ENCODE data around the gene CDH2.

The CDH2 gene

GRCh38 chr18:28109781-28110560 lies 67.0 kb downstream of the CDH2 start:
- Histone ChIP-seq H2AFZ (ENCODE audit: low read depth, low read length, severe bottlenecking) (no peak overlapping the region), H3K27me3 (ENCODE audit: low read length) (no peaks in the 10 kb centered on the region), H3K27ac (ENCODE audit: low read depth, low read length) (no peak overlapping the region), H3K36me3 (ENCODE audit: low read length) (no peaks in the 10 kb centered on the region), H3K4me2 (ENCODE audit: low read depth, low read length, poor library complexity, severe bottlenecking) (no peak overlapping the region), H3K9me2 (replicated peaks; ENCODE audit: insufficient read depth, low read length) (no peaks in the 10 kb centered on the region), H3F3A (ENCODE audit: insufficient read depth) (no peaks in the 10 kb centered on the region), H3K4me3 (ENCODE audit: insufficient read depth, low read length, poor library complexity, severe bottlenecking) (no peak overlapping the region), H3K9me3 (ENCODE audit: insufficient read depth, low read length) (no peaks in the 10 kb centered on the region), H3K9ac (ENCODE audit: low read length) (no peak overlapping the region), H4K20me1 (ENCODE audit: low read depth, low read length) (no peaks in the 10 kb centered on the region), H3K79me2 (ENCODE audit: insufficient read depth, low read length) (no peaks in the 10 kb centered on the region)
- TF ChIP-seq CTCF (IDR thresholded peaks at IDR 0.05; ENCODE audit: insufficient read depth, low read length, poor library complexity, severe bottlenecking) (no peak), EZH2phosphoT487 (conservative IDR thresholded peaks at IDR 0.05; ENCODE audit: low read length) (no peak)

DNA sequence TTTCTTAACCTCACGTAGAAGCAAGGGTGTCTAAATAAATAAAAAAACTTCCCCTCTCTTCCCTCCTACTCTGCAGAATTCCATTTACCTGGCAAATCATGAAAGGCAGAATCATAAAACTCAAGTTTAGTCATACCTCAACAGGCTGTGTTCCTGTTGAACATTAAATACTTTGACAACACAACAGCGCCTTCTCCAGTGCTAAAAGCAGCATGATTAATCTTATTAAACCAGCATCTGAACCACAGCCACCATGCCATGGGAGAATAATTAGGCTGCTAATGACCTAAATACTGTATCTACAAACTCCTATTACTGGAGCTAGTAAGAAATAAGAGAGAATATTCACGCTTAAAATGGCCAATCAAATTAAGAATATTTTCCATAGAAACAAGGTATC lies 68.1 kb downstream of the CDH2 start:
- H3K9ac ChIP-seq (ENCODE audit: low read length): no peak overlapping the region
- no peaks in the 10 kb centered on the region for H3K27me3 ChIP-seq (ENCODE audit: low read length)
- H3K79me2 ChIP-seq (ENCODE audit: insufficient read depth, low read length): no peaks in the 10 kb centered on the region
- H3K4me2 ChIP-seq (ENCODE audit: low read depth, low read length, poor library complexity, severe bottlenecking): no peak overlapping the region
- H3K9me3 ChIP-seq (ENCODE audit: insufficient read depth, low read length): no peaks in the 10 kb centered on the region
- no peak overlapping the region for H2AFZ ChIP-seq (ENCODE audit: low read depth, low read length, severe bottlenecking)
- H3K36me3 ChIP-seq (ENCODE audit: low read length): no peaks in the 10 kb centered on the region
- H3K4me3 ChIP-seq (ENCODE audit: insufficient read depth, low read length, poor library complexity, severe bottlenecking): no peak overlapping the region
- no peaks in the 10 kb centered on the region for H4K20me1 ChIP-seq (ENCODE audit: low read depth, low read length)
- no peaks in the 10 kb centered on the region for H3K9me2 ChIP-seq (replicated peaks; ENCODE audit: insufficient read depth, low read length)
- H3F3A ChIP-seq (ENCODE audit: insufficient read depth): no peaks in the 10 kb centered on the region
- TF ChIP-seq CTCF (IDR thresholded peaks at IDR 0.05; ENCODE audit: insufficient read depth, low read length, poor library complexity, severe bottlenecking): no peak
- no peak for TF ChIP-seq EZH2phosphoT487 (conservative IDR thresholded peaks at IDR 0.05; ENCODE audit: low read length)
- no peak overlapping the region for H3K27ac ChIP-seq (ENCODE audit: low read depth, low read length)

GRCh38 chr18:28108254-28108653 lies 68.7 kb downstream of the CDH2 start:
- Histone ChIP-seq H3K36me3 (ENCODE audit: low read length) (no peaks in the 10 kb centered on the region), H3K9me2 (replicated peaks; ENCODE audit: insufficient read depth, low read length) (no peaks in the 10 kb centered on the region), H3K4me3 (ENCODE audit: insufficient read depth, low read length, poor library complexity, severe bottlenecking) (no peak overlapping the region), H3K4me2 (ENCODE audit: low read depth, low read length, poor library complexity, severe bottlenecking) (no peak overlapping the region), H3K27me3 (ENCODE audit: low read length) (no peaks in the 10 kb centered on the region), H3K27ac (ENCODE audit: low read depth, low read length) (no peak overlapping the region), H3K9ac (ENCODE audit: low read length) (no peak overlapping the region), H4K20me1 (ENCODE audit: low read depth, low read length) (no peaks in the 10 kb centered on the region), H3F3A (ENCODE audit: insufficient read depth) (no peaks in the 10 kb centered on the region), H2AFZ (ENCODE audit: low read depth, low read length, severe bottlenecking) (no peak overlapping the region), H3K9me3 (ENCODE audit: insufficient read depth, low read length) (no peaks in the 10 kb centered on the region), H3K79me2 (ENCODE audit: insufficient read depth, low read length) (no peaks in the 10 kb centered on the region)
- TF ChIP-seq EZH2phosphoT487 (conservative IDR thresholded peaks at IDR 0.05; ENCODE audit: low read length) (no peak), CTCF (IDR thresholded peaks at IDR 0.05; ENCODE audit: insufficient read depth, low read length, poor library complexity, severe bottlenecking) (no peak)
